UCSD-AML1 (cell line): ENCODE measurements around the gene MAP3K8.
A peak's percentile ranks its signal among the peaks of the same experiment; 100 is the strongest.
"Not testable (repeated sequence)": the region's sequence is repeated elsewhere in the genome, so short reads cannot be mapped to it uniquely, and the experiment has no call there.

Source experiments
- DNase-seq: peaks from one replicate; lab custom pipeline; 2025; ENCODE audit not compliant: unreplicated experiment; lab: John Stamatoyannopoulos, UW

The MAP3K8 gene

DNA sequence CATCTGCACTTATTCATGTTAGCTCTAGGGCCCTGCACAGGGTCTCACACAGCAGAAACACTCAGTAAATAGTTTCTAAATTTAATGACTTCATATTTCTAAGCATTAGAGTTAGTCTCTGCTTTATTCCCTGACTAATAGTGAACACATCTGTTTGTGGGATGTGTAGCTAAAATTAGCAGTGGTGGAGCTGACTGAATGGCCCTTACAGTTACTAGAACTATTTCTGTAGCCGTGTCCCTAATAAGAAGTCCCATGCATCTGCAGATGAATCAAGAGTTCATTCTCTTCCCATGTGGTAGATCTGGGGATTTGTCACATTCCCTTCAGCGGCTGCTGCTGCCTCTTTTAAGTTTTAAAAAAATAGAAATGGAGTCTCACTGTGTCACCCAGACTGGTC, 11.7 kb downstream of the MAP3K8 start:
- DNase-seq = no peak

DNA sequence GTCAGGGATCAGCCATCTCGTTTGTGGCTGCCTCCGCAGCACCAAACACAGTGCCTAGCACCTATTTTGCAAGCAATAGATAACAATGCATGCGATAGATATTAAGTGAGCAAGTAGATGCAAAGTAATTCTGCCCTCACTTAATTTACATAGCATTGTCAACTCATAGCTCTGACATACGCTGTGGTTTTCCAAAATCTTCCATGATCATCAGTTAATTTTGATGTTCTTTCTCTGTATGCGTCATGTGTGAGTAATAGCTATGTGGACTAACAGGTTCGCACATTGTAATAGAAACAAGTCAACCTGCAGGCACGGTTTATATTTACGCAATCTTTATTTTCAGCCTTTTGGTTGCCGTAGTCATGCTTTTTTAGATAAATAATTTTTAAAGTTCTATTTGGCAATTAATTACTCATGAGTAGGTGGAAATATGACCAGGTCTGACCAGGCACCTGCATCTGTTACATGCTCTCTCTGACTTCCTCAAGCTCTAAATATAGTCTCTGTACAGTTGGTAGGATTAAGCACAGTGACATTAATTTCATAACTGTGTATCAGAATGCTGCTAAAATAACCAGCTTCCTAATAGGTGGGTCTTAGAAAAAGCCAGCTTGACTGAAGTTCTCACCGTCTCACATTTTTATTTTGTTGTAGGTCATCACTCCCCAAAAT, 13.3 kb downstream of the MAP3K8 start:
- no peak for DNase-seq

DNA sequence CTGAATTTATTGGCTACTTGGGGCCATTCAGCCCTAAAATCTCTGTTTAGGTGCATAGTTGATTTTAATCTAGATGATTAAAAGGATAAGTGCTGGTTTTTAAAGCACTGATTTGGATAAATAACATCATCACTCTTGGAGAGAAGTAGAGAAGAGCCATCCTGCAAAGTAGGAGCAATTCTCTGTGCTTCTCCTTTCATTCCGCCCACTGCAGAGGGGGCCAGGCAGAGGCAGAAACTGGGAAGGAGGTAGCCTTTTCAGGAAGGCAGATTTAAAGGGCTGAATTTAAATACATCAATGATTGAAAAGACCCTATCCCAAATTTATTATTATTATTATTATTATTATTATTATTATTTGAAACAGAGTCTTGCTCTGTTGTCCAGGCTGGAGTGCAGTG, 14.1 kb downstream of the MAP3K8 start:
- DNase-seq = no peak

DNA sequence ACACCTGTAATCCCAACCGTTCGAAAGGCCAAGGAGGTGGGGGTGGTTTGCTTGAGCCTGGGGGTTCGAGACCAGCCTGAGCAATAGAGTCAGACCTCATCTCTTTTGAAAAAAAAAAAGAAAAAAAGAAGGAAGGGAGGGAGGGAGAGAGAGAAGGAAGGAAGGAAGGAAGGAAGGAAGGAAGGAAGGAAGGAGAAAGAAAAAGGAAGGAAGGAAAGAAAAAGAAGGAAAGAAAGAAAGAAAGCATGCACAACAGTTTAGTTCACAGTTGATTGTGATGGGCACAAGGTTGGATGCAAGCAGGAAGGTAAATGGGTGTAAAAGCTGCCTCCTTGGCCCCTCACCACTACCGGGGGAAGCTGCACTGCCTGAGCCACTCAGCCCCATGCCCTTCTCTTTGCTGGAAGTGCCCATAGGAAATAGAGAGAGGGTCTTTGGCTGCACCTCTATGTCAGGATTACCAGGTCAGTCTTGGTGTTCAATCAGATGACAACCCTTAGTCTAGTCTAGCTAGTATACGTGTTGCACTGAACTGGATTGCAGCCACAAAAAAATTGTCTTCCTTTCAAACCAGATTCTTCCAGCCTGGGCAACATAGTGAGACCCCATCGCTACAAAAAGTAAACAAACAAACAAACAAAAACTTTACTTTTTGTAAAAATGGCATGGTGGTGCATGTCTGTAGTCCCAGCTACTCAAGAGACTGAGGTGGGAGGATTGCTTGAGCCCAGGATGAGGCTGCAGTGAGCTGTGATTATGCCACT, 20.0 kb downstream of the MAP3K8 start:
- DNase-seq = no peak

DNA sequence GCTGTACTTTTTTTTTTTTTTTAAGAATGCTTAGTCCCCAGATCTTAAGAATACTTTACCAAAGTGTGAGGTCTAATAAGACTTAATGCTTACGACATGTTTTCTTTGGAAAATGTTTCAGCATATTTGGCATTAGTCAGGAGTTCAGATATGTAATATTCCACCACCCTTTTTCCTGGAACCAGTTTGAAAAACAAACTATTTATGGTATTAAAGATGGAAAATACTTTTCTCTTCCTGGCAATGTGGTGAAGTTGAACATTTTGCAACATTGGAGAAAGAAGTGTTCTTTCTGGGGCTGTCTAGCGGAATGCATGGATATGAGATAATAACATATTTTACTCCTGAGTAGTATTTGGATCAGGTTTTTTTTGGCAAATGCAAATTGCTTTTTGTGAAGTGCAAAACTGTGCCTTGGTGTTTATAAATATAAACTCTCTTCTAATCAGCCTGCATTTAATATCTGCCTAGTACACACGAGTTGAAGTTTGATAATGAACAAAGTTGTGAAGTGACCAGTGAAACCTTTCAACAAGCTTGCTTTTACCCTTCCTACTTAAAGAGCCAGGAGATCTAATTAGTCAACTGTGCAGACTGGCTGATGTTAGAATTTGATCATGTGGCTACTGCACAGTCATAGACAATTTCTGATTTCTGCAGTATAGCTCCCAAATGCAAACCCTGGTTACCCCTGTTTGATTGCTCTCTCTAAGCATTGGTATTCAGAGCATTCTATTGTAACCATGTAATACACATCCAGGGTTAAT, 20.9 kb downstream of the MAP3K8 start:
- no peak for DNase-seq

GRCh38 chr10:30455816-30456215, 21.8 kb downstream of the MAP3K8 start:
- peak; percentile 39 for DNase-seq

DNA sequence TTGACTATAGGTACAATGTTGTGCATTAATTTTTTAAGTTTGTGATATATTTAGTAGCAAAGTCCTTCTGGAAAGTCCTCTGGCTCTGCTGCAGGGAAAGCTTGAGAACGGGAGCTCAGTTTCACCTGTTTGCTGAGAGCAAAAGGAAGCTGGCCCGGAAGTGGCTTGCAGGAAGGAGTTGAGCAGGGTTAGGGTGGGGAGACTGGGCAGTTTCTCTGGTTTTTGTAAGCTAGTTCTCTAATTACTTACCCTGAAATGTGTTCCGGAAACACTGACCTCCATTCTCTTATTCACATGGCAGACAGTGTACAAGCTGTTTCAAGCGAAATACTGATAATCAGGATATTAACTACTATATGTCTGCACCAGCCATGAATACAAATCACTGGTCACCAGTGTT, 22.3 kb downstream of the MAP3K8 start:
- DNase-seq = peak; percentile 47

DNA sequence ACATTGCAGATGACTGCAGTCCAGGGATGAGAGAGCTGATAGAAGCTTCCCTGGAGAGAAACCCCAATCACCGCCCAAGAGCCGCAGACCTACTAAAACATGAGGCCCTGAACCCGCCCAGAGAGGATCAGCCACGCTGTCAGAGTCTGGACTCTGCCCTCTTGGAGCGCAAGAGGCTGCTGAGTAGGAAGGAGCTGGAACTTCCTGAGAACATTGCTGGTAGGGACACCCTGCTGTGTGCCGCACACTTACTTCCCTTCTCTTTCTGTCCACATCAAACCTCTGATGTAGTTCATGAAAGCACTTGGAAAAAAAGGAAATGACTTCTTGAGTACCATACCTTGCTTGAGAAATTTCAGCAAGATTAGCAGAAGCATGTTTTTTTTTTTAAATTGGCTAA, 25.3 kb downstream of the MAP3K8 start:
- peak; percentile 48 for DNase-seq

DNA sequence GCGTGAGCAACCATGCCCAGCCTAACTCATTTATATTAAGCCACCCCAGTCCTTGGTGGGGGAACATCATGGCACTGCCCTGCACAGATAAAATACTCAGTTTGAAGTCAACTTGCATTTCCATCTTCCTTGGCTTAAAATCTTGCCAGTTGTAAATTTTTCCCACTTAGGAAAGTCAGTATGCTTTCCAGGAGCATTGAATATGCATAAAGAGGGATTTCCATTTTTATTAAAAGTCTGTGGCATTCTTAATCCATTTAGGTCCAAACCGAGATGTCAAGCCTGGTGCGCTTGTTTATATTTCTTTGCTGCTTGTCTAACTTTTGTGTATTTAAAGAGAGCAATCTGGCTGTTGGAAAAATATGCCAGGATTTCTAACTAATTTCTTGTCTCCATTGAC, 26.1 kb downstream of the MAP3K8 start:
- no peak for DNase-seq

GRCh38 chr10:30462513-30462912, 28.5 kb downstream of the MAP3K8 start:
- DNase-seq = no peak

DNA sequence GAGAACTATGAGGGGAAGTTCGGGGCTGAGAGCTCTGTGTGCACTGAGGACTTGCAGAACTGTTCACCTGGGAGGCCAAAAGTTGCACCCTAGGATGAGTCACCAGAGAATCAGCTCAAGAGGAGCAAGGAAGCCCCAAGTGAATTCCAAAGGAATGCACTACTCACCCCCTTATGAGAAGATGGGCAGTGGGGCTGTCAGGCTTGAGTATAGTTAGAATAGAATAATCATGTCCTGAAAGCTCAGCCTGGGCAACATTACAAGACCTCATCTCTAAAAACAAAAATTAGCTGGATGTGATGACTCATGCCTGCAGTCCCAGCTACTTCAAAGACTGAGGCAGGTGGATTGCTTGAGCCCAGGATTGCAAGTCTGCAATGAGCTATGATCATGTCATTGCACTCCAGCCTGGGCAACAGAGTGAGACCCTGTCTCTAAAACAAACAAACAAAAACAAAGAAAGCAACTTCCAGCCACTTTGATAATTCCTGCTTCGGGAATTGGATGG, 30.0 kb downstream of the MAP3K8 start:
- DNase-seq = no peak

DNA sequence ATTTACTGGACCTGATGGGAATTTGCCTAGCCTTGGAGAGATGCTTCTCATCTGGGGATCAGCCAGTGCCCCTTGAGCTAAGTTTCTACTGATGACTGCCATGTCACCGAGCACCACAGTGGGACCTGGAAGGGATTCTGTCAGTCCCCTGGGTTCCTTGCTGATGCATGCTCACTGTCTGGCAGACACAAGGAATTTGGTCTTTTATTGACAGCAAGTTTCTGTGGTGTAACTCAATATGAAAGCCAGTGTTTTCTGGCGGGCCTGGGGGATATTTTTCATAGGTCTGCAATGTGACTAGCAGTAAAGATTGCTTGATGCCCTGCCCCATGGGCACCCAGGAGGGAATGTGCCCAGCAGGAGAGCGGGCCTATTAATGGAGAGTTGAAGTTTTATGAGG, 30.7 kb downstream of the MAP3K8 start:
- no peak for DNase-seq

GRCh38 chr10:30466445-30466844, 32.5 kb downstream of the MAP3K8 start:
- no peak for DNase-seq

GRCh38 chr10:30467651-30468338, 33.8 kb downstream of the MAP3K8 start:
- no peak for DNase-seq

DNA sequence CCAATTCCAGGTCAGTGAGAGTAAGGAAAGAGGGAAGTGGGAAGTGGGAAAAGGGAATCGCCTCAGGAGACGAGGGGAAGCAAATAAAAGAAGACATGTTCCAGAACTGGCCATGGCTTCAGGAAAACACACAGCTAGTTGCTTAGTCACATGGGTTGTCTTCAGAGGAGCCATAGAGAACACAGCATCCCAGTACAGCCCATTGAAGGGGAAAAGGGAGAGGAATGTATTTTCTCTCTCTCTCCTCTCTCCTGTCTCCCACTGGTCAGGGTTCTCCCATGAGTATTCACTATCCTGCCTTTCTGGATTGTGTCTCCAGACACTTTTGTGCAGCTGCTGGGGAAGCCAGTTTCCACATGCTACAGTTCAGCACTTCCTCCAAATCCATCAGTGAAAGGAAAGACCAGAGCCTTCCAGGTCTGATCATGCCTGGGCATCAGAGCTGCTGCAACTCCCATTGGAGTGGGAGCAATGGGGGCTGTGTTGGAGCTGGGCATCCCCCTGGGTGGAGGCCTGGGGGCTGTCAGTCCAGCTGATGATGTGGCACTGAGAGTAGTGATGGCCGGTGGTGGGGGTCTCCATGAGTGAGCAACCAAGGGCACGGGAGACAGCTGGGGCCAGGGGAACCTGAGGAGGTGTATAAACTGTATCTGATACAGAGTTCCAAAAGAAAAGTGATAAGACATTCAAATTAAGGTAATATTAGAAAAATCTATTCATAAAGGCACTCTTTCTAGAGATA, 38.6 kb downstream of the MAP3K8 start:
- no peak for DNase-seq

DNA sequence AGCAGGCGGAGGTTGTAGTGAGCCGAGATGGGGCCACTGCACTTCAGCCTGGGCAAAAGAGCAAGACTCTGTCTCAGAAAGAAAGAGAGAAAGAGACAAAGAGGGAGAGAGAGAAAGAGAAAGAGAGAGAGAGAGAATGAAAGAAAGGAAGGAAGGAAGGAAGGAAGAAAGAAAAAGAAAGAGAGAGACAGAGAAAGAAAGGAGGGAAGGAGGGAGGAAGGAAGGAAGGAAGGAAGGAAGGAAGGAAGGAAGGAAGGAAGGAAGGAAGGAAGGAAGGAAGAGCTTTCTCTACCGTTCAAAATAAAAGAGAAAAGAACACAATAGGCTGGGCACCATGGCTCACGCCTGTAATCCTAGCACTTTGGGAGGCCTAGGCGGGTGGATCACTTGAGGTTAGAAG, 41.5 kb downstream of the MAP3K8 start:
- not testable (repeated sequence) for DNase-seq

DNA sequence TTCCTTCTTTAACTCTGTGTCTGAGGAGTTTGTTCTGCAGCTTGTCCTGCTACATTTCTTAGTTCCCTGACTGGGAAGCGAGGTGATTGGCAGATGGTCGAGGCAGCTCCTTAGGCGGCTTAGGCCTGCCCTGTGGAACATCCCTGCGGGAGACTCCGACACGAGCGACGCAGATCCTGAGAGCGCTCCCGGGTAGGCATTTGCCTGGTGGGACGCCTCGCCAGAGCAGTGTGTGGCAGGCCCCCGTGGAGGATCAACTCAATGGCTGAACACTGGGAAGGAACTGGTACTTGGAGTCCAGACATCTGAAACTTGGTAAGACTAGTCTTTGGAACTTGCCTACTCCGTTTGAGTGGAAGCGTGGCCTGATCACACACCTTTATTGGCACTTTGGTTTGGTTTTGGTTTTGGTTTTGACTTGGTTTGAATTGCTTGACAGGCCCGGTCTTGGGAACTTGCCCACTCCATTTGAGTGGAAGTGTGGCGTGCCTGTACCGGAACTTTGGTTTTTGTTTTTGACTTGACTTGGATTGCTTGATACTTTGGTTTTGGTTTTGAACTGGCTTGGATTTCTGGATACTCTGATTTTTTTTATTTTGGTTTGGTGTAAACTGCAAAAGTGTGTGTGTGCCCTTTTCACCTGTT, 42.6 kb downstream of the MAP3K8 start:
- no peak for DNase-seq

DNA sequence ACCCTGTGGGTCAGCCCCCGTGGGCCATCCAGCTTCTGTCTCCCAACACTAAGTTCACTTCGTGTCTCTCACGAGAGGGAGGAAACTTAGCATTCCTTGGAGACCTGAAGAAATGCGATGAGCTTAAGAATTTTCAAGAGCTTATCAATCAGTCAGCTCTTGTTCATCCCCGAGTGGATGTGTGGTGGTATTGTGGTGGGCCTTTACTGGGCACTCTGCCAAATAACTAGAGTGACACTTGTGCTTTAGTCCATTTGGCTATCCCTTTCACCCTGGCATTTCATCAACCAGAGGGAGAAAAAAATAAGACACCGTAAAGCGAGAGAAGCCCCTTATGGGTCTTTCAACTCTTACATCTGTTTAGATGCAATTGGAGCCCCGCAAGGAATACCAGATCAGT, 45.5 kb downstream of the MAP3K8 start:
- not testable (repeated sequence) for DNase-seq

GRCh38 chr10:30481603-30482002, 47.6 kb downstream of the MAP3K8 start:
- DNase-seq = no peak

- peak; percentile 29 for DNase-seq
Measured at GRCh38 chr10:30488316-30488715, 54.3 kb downstream of the MAP3K8 start.
